Osteocyte (in vitro differentiated cells): Measurements from ENCODE around the gene DNAH12. TPM values are rescaled to one million over a fixed set of nuclear protein-coding genes. Genes with fewer than 3 reads are reported as not detected.
"Not testable (repeated sequence)": the region's sequence is repeated elsewhere in the genome, so short reads cannot be mapped to it uniquely, and the experiment has no call there.

Source experiments
- DNase-seq: peaks from one replicate; pipeline ENCODE4 v3.0.0; 2021; ENCODE audit warnings: mixed read lengths; ENCODE audit not compliant: unreplicated experiment; ENCODE audit errors: extremely low spot score
- H3K27ac Mint-ChIP-seq: one replicate; pipeline ENCODE4 v1.8.0; 2021; ENCODE audit warnings: mild to moderate bottlenecking, mixed read lengths; ENCODE audit not compliant: unreplicated experiment
- H3K27me3 Mint-ChIP-seq: one replicate; pipeline ENCODE4 v1.8.0; 2021; ENCODE audit warnings: mixed read lengths; ENCODE audit not compliant: unreplicated experiment
- H3K36me3 Mint-ChIP-seq: one replicate; pipeline ENCODE4 v1.8.0; 2021; ENCODE audit warnings: mixed read lengths; ENCODE audit not compliant: unreplicated experiment
- H3K4me1 Mint-ChIP-seq: one replicate; pipeline ENCODE4 v1.8.0; 2021; ENCODE audit warnings: mixed read lengths; ENCODE audit not compliant: unreplicated experiment
- H3K4me3 Mint-ChIP-seq: one replicate; pipeline ENCODE4 v1.8.0; 2021; ENCODE audit warnings: mild to moderate bottlenecking, moderate library complexity, mixed read lengths; ENCODE audit not compliant: unreplicated experiment
- H3K9me3 Mint-ChIP-seq: one replicate; pipeline ENCODE4 v1.8.0; 2021; ENCODE audit warnings: mixed read lengths; ENCODE audit not compliant: unreplicated experiment
- CTCF ChIP-seq: fragments of 200-600 bp; sonication (generic); IDR thresholded peaks from 2 replicates; pipeline ENCODE4 v1.5.0; 2021; ENCODE audit warnings: antibody characterized with exemption, mild to moderate bottlenecking, moderate library complexity
- total RNA-seq: library from RNA; stranded (reverse); gene quantifications from 2 replicates; pipeline ENCODE4 v1.2.1, GENCODE V29; 2021

DNAH12 gene
- total RNA-seq, 1 donor from 2014 or later, result 0.08 TPM

DNA sequence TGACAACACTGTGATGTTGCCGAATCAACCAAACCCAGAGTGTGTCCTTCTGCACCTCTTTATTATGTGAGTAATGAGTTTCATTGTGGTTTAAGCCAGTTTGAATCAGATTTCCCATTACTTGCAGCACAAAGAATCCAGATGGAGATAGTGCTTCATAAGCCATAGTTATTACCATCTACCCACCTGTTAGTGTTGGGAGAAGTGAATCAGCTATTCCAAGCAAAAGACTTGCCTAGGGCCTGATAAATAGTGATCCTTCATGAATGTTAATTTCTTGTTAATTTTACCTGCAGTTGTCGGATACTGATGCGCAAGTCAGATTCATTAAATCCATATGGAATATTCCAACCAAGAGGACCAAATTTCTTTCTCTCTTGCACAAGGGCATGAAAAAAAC lies 229.9 kb downstream of the DNAH12 start:
- no peak for TF ChIP-seq CTCF
- Mint-ChIP-seq H3K4me3 (no peak overlapping the region), H3K9me3 (peaks cover 12% of the 10 kb centered on the region)

DNA sequence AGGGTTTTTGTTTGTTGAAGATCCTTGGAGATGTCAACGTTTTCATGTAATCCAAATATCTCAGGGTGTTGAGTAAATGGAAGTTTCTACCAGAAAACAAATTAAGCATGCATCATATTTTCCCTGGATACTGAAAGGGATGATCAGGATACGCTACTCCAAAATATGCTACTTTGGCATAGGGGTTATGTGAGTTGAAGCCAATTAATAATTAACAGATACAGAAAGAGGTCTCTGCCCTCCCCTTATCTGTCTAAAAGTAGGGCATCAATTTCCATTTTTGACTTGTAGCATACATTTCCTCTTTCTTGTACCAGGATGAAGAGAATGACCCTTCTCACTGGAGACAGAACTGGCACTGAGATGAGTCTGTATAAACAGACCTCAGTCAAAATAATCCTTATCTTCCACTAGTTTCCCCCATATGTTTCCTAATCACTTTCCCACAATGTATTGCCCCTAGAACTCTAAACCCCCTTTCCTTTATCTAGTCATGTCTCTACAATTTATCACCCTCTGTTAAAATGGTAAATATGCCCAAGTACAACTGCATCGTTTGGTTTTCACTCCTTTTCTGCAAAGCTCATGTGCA lies 234.3 kb downstream of the DNAH12 start:
- DNase-seq, result no peak
- H3K27ac Mint-ChIP-seq, result no peak overlapping the region
- TF ChIP-seq CTCF, result no peak
- H3K4me3 Mint-ChIP-seq, result no peak overlapping the region
- no peaks in the 10 kb centered on the region for H3K4me1 Mint-ChIP-seq
- H3K9me3 Mint-ChIP-seq, result no peaks in the 10 kb centered on the region
- peaks cover 19% of the 10 kb centered on the region for H3K27me3 Mint-ChIP-seq
- H3K36me3 Mint-ChIP-seq, result no peaks in the 10 kb centered on the region

More for the DNA sequence above, 229.9 kb downstream of the DNAH12 start:
- DNase-seq, result no peak
- Mint-ChIP-seq H3K4me1 (no peaks in the 10 kb centered on the region), H3K36me3 (no peaks in the 10 kb centered on the region), H3K27ac (no peak overlapping the region), H3K27me3 (peaks cover 50% of the 10 kb centered on the region)

- DNase-seq, H3K4me3 Mint-ChIP-seq, H3K4me1 Mint-ChIP-seq, H3K9me3 Mint-ChIP-seq, H3K27ac Mint-ChIP-seq, H3K36me3 Mint-ChIP-seq: not testable (repeated sequence)
- H3K27me3 Mint-ChIP-seq, result peaks cover 18% of the 10 kb centered on the region
Measured at GRCh38 chr3:57303520-57303919, 240.6 kb downstream of the DNAH12 start.

DNA sequence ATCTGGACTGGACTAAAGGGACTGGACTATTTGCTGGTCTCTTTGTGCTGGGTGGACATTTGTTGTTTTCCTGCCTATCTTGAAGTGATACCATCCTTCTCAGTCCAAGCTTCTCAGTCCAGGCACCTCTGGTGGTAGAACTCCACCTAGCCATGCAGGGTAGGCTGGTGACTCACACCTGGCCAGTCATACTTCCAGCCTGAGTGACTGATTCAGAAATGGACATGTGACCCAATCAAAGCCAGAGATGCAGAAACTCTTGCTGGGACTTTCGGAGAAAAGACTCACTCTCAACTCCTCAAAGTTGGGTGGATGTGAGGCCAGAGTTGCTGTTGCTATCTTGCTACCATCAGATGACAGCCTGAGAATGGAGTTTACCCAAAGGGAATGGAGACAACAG lies 246.1 kb downstream of the DNAH12 start:
- no peak for DNase-seq
- Mint-ChIP-seq H3K4me1 (no peaks in the 10 kb centered on the region), H3K27ac (no peak overlapping the region), H3K36me3 (no peaks in the 10 kb centered on the region), H3K4me3 (no peak overlapping the region), H3K27me3 (peaks cover 35% of the 10 kb centered on the region), H3K9me3 (no peaks in the 10 kb centered on the region)
- no peak for TF ChIP-seq CTCF

DNA sequence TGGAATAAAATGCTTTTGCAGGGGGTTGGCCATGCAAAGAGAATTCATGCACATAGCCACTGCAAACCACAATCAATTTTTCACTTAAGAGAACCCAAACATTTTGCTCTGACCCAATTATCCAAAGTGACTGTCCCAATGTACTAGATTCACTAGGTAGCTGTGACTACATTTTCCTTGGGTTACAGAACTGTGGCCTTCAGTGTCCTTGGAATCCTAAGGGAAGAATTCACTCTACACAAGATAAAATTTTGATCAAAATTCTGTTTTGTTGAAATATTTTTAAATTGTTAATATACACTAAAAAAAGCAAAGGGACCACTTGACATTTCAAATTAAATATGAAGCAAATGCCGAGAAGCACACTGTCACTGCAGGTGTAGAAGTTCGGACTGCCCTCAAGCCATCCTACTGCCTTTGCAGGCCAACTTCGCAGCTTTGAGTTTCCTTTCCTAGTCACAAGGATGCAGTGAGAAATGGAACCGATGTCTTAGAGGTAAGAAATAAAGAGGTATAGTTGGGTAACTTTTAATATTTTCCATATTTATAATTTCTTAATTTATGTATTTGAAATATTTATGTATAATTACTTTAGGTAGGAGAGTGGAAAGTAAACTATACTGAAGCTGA lies 251.1 kb downstream of the DNAH12 start:
- Mint-ChIP-seq H3K27ac (no peak overlapping the region), H3K4me3 (no peak overlapping the region), H3K27me3 (peaks cover 33% of the 10 kb centered on the region), H3K36me3 (no peaks in the 10 kb centered on the region), H3K4me1 (no peaks in the 10 kb centered on the region), H3K9me3 (no peaks in the 10 kb centered on the region)
- no peak for TF ChIP-seq CTCF
- DNase-seq, result no peak
